Ascending aorta (tissue), 2 donors: ENCODE measurements around the gene TLR6. TPM values are rescaled to one million over a fixed set of nuclear protein-coding genes. Genes with fewer than 3 reads are reported as not detected.

ENCODE experiments used
- DNase-seq, 2 donors: peaks; one replicate each; pipeline ENCODE4 v3.0.0-alpha.2; 2019; ENCODE audit warnings: low spot score in 2 of 2
- H3K27ac ChIP-seq, 2 donors: fragments of 200-600 bp; sonication (generic); one replicate each; pipeline ENCODE4 v1.5.1; 2016 to 2017; ENCODE audit warnings: mild to moderate bottlenecking in 1 of 2
- H3K27me3 ChIP-seq: fragments of 200-600 bp; sonication (generic); one replicate; pipeline ENCODE4 v1.5.1; 2017
- H3K36me3 ChIP-seq, 2 donors: fragments of 200-600 bp; sonication (generic); one replicate each; pipeline ENCODE4 v1.5.1; 2016
- H3K4me1 ChIP-seq, 2 donors: fragments of 200-600 bp; sonication (generic); one replicate each; pipeline ENCODE4 v1.5.1; 2016 to 2017; ENCODE audit warnings: mild to moderate bottlenecking in 1 of 2
- H3K4me3 ChIP-seq, 2 donors: fragments of 200-600 bp; sonication (generic); one replicate each; pipeline ENCODE4 v1.5.1; 2016 to 2017; ENCODE audit warnings: mild to moderate bottlenecking in 1 of 2
- H3K9me3 ChIP-seq, 2 donors: fragments of 200-600 bp; sonication (generic); one replicate each; pipeline ENCODE4 v1.5.1; 2016
- CTCF ChIP-seq, 3 experiments: fragments of 200-600 bp in 2 of 3; fragments of 450-650 bp in 1 of 3; sonication (generic) in 2 of 3; IDR thresholded peaks; one replicate each; pipeline ENCODE4 v1.5.1; 2016 to 2019; ENCODE audit warnings: antibody characterized with exemption in 3 of 3, mild to moderate bottlenecking in 1 of 3, moderate library complexity in 1 of 3
- intact Hi-C: fragments of 100-400 bp; cut with DNase I; formaldehyde crosslinking; loops from one replicate; pipeline ENCODE4 v1.15.1; 2023
- total RNA-seq: library from RNA; depleted of rRNA; stranded (reverse); fragments of >200 nt; gene quantifications from one replicate; pipeline ENCODE4 v1.1.0, GENCODE V29; 2016

The TLR6 gene
- total RNA-seq, 1 donor from 2014 or later = 0.11 TPM

GRCh38 chr4:38785041-38785790 lies 71.4 kb downstream of the TLR6 start:
- H3K27ac ChIP-seq = no peak overlapping the region
- no peak for TF ChIP-seq CTCF (IDR thresholded peaks at IDR 0.05)
- no peak for DNase-seq

GRCh38 chr4:38784141-38784540 lies 72.5 kb downstream of the TLR6 start:
- intact Hi-C loops = loop anchor here (5.0 kb wide), 1 partner anchor 607 kb away; no protein-coding TSS in a partner anchor
- DNase-seq = no peak
- Histone ChIP-seq H3K4me3 (no peak overlapping the region), H3K9me3 (no peaks in the 10 kb centered on the region), H3K27me3 (no peaks in the 10 kb centered on the region), H3K36me3 (no peaks in the 10 kb centered on the region), H3K4me1 (no peaks in the 10 kb centered on the region), H3K27ac (no peak overlapping the region)
- no peak for TF ChIP-seq CTCF (IDR thresholded peaks at IDR 0.05)

More at GRCh38 chr4:38785041-38785790, 71.4 kb downstream of the TLR6 start:
- no peaks in the 10 kb centered on the region for H3K4me1 ChIP-seq
- H3K4me3 ChIP-seq = no peak overlapping the region
- H3K27me3 ChIP-seq = no peaks in the 10 kb centered on the region
- no peaks in the 10 kb centered on the region for H3K36me3 ChIP-seq
- intact Hi-C loops = loop anchor here (5.0 kb wide), 1 partner anchor 183 kb away; no protein-coding TSS in a partner anchor
- no peaks in the 10 kb centered on the region for H3K9me3 ChIP-seq

DNA sequence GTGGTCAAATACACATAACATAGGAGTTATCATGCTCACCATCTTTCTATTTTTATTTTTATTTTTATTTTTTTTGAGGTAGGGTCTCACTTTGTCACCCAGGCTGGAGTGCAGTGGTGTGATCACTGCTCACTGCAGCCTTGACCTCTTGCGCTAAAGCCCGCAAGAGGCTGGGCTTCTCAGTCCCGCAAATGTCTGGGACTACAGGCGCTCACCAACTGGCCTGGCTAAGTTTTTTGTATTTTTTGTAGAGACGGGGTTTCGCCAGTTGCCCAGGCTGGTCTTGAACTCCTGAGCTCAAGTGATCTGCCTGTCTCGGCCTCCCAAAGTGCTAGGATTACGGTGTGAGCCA lies 73.5 kb downstream of the TLR6 start:
- Histone ChIP-seq H3K36me3 (no peaks in the 10 kb centered on the region), H3K4me3 (no peak overlapping the region), H3K9me3 (no peaks in the 10 kb centered on the region), H3K27me3 (no peaks in the 10 kb centered on the region), H3K4me1 (no peaks in the 10 kb centered on the region), H3K27ac (no peak overlapping the region)
- intact Hi-C loops = loop anchor here (5.0 kb wide), 1 partner anchor 606 kb away; no protein-coding TSS in a partner anchor
- no peak for TF ChIP-seq CTCF (IDR thresholded peaks at IDR 0.05)
- no peak for DNase-seq

GRCh38 chr4:38782452-38783108 lies 74.0 kb downstream of the TLR6 start, which contains the start of gene TLR10:
TLR10 (minus strand) TSS chr4:38782990; CDS start chr4:38775590, 7,400 bp downstream.
- no peaks in the 10 kb centered on the region for H3K9me3 ChIP-seq
- no peak within 1 kb of the TSS for H3K27ac ChIP-seq
- DNase-seq = no peak
- no peak within 1 kb of the TSS for H3K4me3 ChIP-seq
- no peaks in the 10 kb centered on the region for H3K4me1 ChIP-seq
- peak; percentile 42 to 70 (median 62) for TF ChIP-seq CTCF (IDR thresholded peaks at IDR 0.05)
- intact Hi-C loops = loop anchor here (1.0 to 5.0 kb wide), 2 partner anchors 23 to 605 kb away; no protein-coding TSS in a partner anchor
- H3K36me3 ChIP-seq = no peaks in the 10 kb centered on the region
- no peaks in the 10 kb centered on the region for H3K27me3 ChIP-seq

DNA sequence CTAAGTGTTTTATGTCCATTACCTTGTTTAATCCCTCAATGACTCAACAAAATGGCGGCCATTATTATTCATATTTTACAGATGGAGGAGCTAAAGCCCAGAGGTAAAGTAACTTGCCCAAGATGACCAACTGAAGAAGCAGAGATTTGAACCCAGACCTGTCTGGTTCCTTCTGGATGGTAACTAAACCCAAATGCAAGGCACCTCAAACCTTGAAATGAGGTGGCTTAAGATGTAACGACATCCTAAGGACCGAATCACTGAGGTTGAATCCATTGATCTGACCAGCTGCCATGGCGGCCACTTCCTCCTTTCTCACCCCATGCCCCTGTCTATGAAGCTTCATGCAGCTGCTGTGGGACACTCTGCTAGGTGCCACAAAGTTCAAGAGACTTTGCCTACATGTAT lies 74.8 kb downstream of the TLR6 start:
- TF ChIP-seq CTCF (IDR thresholded peaks at IDR 0.05) = no peak
- intact Hi-C loops = loop anchor here (1.0 to 5.0 kb wide), 2 partner anchors 23 to 605 kb away; no protein-coding TSS in a partner anchor
- DNase-seq = no peak
- H3K9me3 ChIP-seq = no peaks in the 10 kb centered on the region
- no peaks in the 10 kb centered on the region for H3K36me3 ChIP-seq
- H3K27ac ChIP-seq = no peak overlapping the region
- no peaks in the 10 kb centered on the region for H3K27me3 ChIP-seq
- H3K4me3 ChIP-seq = no peak overlapping the region
- H3K4me1 ChIP-seq = no peaks in the 10 kb centered on the region
